PC-9 (cell line): ENCODE results near the gene SBNO2.

Source experiments
- CTCF ChIP-seq: fragments of 200-600 bp; sonication (generic); conservative IDR thresholded peaks from 2 replicates; pipeline ENCODE4 v1.6.1; 2017; ENCODE audit warnings: mixed run types, antibody characterized with exemption, mild to moderate bottlenecking, moderate library complexity
- EZH2 ChIP-seq: fragments of 200-600 bp; sonication (generic); IDR thresholded peaks from 2 replicates; pipeline ENCODE4 v1.8.0; 2017; ENCODE audit warnings: antibody characterized with exemption, low read depth

GRCh38 chr19:1080360-1081161 lies 93.5 kb downstream of the SBNO2 start:
- TF ChIP-seq CTCF (no peak), EZH2 (no peak)
